Loucy (cell line): ENCODE data around the gene MAFB.

Experiments used
- H2AFZ ChIP-seq: fragments of 200-600 bp; sonication (generic); 2 replicates; pipeline ENCODE4 v1.6.0; 2016; ENCODE audit warnings: antibody characterized with exemption, mild to moderate bottlenecking, low read length, moderate library complexity
- H3F3A ChIP-seq: fragments of 200-600 bp; 2 replicates; pipeline ENCODE4 v1.6.0; 2016; ENCODE audit warnings: antibody characterized with exemption, low read depth, mild to moderate bottlenecking
- H3K27me3 ChIP-seq: fragments of 200-600 bp; sonication (generic); 2 replicates; pipeline ENCODE4 v1.6.1; 2014; ENCODE audit warnings: low read length, mild to moderate bottlenecking; ENCODE audit not compliant: insufficient read depth, poor library complexity, severe bottlenecking
- H3K36me3 ChIP-seq: fragments of 200-600 bp; sonication (generic); 2 replicates; pipeline ENCODE4 v1.6.1; 2016; ENCODE audit warnings: low read length; ENCODE audit not compliant: insufficient read depth
- H3K4me1 ChIP-seq: fragments of 200-600 bp; sonication (generic); 2 replicates; pipeline ENCODE4 v1.5.1; 2014; ENCODE audit warnings: low read length, mild to moderate bottlenecking; ENCODE audit not compliant: insufficient read depth, poor library complexity, severe bottlenecking
- H3K4me2 ChIP-seq: fragments of 200-600 bp; sonication (generic); 2 replicates; pipeline ENCODE4 v1.6.0; 2014; ENCODE audit warnings: antibody characterized with exemption, low read length, low read depth, mild to moderate bottlenecking; ENCODE audit not compliant: poor library complexity, severe bottlenecking
- H3K4me3 ChIP-seq: fragments of 200-600 bp; sonication (generic); 2 replicates; pipeline ENCODE4 v1.5.1; 2014; ENCODE audit warnings: low read length, mild to moderate bottlenecking, mixed read lengths; ENCODE audit not compliant: poor library complexity, severe bottlenecking
- H3K79me2 ChIP-seq: fragments of 200-600 bp; sonication (generic); 2 replicates; pipeline ENCODE4 v1.6.1; 2014; ENCODE audit warnings: low read length; ENCODE audit not compliant: insufficient read depth
- H3K9ac ChIP-seq: fragments of 200-600 bp; sonication (generic); 2 replicates; pipeline ENCODE4 v1.6.0; 2014; ENCODE audit warnings: mild to moderate bottlenecking, low read depth, low read length, moderate library complexity; ENCODE audit not compliant: poor library complexity, severe bottlenecking
- H3K9me2 ChIP-seq: fragments of 200-600 bp; sonication (generic); replicated peaks from 2 replicates; pipeline ENCODE4 v1.6.1; 2016; ENCODE audit warnings: low read depth, low read length, mixed read lengths
- H3K9me3 ChIP-seq: fragments of 200-600 bp; sonication (generic); 2 replicates; pipeline ENCODE4 v1.6.1; 2014; ENCODE audit warnings: mild to moderate bottlenecking, antibody characterized with exemption, low read length, low read depth; ENCODE audit not compliant: insufficient read depth
- H4K20me1 ChIP-seq: fragments of 200-600 bp; sonication (generic); 2 replicates; pipeline ENCODE4 v1.6.0; 2014; ENCODE audit warnings: antibody characterized with exemption, low read length, mild to moderate bottlenecking; ENCODE audit not compliant: insufficient read depth, poor library complexity, severe bottlenecking
- EZH2phosphoT487 ChIP-seq: fragments of 200-600 bp; IDR thresholded peaks from 2 replicates; pipeline ENCODE4 v1.6.1; 2018; ENCODE audit warnings: antibody characterized with exemption, mild to moderate bottlenecking, moderate library complexity, borderline replicate concordance
- TF ChIP-seq, protein P1 (sequence below): fragments of 200-600 bp; sonication (generic); conservative IDR thresholded peaks from 2 replicates; pipeline ENCODE4 v1.5.1; 2014; ENCODE audit warnings: mild to moderate bottlenecking, antibody characterized with exemption, low read length

Gene MAFB

DNA sequence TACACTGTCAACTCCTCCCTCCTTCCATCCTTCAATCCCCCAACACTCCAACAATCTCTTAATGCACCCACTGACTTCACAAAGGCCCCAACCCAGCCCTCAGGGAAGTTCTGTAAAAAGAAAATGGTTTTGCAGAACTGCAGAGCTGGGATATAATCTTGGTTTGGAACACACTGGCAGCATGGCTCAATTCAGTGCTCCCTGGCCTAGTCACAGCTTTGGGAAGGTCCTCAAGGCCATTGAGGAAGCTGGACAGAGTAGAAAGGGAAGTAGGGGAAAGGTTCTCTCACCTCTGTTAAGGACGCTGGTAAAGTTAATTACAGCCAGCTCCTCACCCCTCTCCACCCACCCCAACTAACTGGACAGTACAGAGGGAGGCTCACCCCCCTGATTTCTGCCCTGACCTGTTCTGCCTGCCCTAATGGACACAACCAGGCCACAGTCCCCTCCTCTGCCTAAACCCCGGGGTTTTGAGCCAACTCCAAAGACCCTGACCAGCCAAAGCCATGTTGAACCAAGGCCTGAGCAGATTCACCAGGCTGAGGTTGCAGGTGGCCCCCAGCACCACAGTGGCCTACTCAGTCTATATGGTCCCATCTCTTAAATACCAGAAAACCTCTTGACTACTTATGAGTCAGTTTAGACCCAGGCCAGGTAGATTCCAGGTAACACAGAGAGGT is 49.2 kb downstream of the MAFB start:
- Histone ChIP-seq H3K4me2 (no peak overlapping the region), H4K20me1 (no peaks in the 10 kb centered on the region), H3K4me1 (no peaks in the 10 kb centered on the region), H2AFZ (no peak overlapping the region), H3K79me2 (no peaks in the 10 kb centered on the region), H3K4me3 (no peak overlapping the region), H3K27me3 (no peaks in the 10 kb centered on the region), H3K9me2 (no peaks in the 10 kb centered on the region), H3K9me3 (no peaks in the 10 kb centered on the region), H3F3A (no peaks in the 10 kb centered on the region), H3K9ac (no peak overlapping the region), H3K36me3 (no peaks in the 10 kb centered on the region)
- TF ChIP-seq, protein P1, sequence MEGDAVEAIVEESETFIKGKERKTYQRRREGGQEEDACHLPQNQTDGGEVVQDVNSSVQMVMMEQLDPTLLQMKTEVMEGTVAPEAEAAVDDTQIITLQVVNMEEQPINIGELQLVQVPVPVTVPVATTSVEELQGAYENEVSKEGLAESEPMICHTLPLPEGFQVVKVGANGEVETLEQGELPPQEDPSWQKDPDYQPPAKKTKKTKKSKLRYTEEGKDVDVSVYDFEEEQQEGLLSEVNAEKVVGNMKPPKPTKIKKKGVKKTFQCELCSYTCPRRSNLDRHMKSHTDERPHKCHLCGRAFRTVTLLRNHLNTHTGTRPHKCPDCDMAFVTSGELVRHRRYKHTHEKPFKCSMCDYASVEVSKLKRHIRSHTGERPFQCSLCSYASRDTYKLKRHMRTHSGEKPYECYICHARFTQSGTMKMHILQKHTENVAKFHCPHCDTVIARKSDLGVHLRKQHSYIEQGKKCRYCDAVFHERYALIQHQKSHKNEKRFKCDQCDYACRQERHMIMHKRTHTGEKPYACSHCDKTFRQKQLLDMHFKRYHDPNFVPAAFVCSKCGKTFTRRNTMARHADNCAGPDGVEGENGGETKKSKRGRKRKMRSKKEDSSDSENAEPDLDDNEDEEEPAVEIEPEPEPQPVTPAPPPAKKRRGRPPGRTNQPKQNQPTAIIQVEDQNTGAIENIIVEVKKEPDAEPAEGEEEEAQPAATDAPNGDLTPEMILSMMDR, result no peak
- no peak for TF ChIP-seq EZH2phosphoT487

DNA sequence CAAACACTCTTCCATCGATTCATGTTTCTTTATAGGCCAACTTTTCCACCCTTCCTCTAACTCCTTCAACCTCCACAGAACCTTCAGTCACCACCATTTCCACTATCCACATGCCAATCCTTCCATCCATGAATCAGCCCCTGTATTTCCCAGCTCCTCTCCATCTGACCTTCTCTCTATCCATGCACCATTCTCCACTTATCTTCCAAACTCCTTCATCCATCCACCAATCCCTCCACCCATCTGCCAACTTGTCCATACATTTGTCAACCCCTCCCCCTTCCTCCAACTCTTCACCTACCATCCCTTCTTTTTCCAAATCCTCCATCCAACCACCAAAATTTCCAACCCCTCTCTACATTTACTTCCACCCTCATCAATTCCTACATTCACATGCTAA is 49.9 kb downstream of the MAFB start:
- no peak for TF ChIP-seq EZH2phosphoT487
- TF ChIP-seq, protein P1, result no peak
- Histone ChIP-seq H3K9me3 (no peaks in the 10 kb centered on the region), H3K4me2 (no peak overlapping the region), H3K4me1 (no peaks in the 10 kb centered on the region), H4K20me1 (no peaks in the 10 kb centered on the region), H3K4me3 (no peak overlapping the region), H2AFZ (no peak overlapping the region), H3K27me3 (no peaks in the 10 kb centered on the region), H3K9ac (no peak overlapping the region), H3F3A (no peaks in the 10 kb centered on the region), H3K9me2 (no peaks in the 10 kb centered on the region), H3K79me2 (no peaks in the 10 kb centered on the region), H3K36me3 (no peaks in the 10 kb centered on the region)

- Histone ChIP-seq H3K9ac (no peak overlapping the region), H3K4me2 (no peak overlapping the region), H2AFZ (no peak overlapping the region), H3K27me3 (no peaks in the 10 kb centered on the region), H3K4me1 (no peaks in the 10 kb centered on the region), H3K4me3 (no peak overlapping the region), H3K36me3 (no peaks in the 10 kb centered on the region), H3F3A (no peaks in the 10 kb centered on the region), H3K9me2 (no peaks in the 10 kb centered on the region), H3K9me3 (no peaks in the 10 kb centered on the region), H3K79me2 (no peaks in the 10 kb centered on the region), H4K20me1 (no peaks in the 10 kb centered on the region)
- no peak for TF ChIP-seq EZH2phosphoT487
- TF ChIP-seq, protein P1, result no peak
Observed at GRCh38 chr20:40638414-40638813, 50.6 kb downstream of the MAFB start.
